Mucosa of stomach (tissue), 1 donor: ENCODE results near the gene PIGX.
A peak's percentile ranks its signal among the peaks of the same experiment; 100 is the strongest.
"Not testable (repeated sequence)": the region's sequence is repeated elsewhere in the genome, so short reads cannot be mapped to it uniquely, and the experiment has no call there.

ENCODE experiments used
- H3K27me3 ChIP-seq: one replicate; pipeline ENCODE4 v1.7.0; 2013; ENCODE audit warnings: mild to moderate bottlenecking, low read length; ENCODE audit not compliant: control insufficient read depth, insufficient read depth
- H3K36me3 ChIP-seq: one replicate; pipeline ENCODE4 v1.7.0; 2013; ENCODE audit warnings: low read length; ENCODE audit not compliant: control insufficient read depth, insufficient read depth
- H3K4me1 ChIP-seq: one replicate; pipeline ENCODE4 v1.7.0; 2013; ENCODE audit warnings: mild to moderate bottlenecking, low read length; ENCODE audit not compliant: control insufficient read depth, insufficient read depth
- H3K4me3 ChIP-seq: one replicate; pipeline ENCODE4 v1.7.0; 2013; ENCODE audit warnings: low read length
- H3K9ac ChIP-seq: one replicate; pipeline ENCODE4 v1.7.0; 2013; ENCODE audit warnings: mild to moderate bottlenecking, low read length, moderate library complexity
- H3K9me3 ChIP-seq: one replicate; pipeline ENCODE4 v1.7.0; 2013; ENCODE audit warnings: mild to moderate bottlenecking, low read length, moderate library complexity; ENCODE audit not compliant: control insufficient read depth
- donor health status: Pancreatic carcinoma.

PIGX gene

DNA sequence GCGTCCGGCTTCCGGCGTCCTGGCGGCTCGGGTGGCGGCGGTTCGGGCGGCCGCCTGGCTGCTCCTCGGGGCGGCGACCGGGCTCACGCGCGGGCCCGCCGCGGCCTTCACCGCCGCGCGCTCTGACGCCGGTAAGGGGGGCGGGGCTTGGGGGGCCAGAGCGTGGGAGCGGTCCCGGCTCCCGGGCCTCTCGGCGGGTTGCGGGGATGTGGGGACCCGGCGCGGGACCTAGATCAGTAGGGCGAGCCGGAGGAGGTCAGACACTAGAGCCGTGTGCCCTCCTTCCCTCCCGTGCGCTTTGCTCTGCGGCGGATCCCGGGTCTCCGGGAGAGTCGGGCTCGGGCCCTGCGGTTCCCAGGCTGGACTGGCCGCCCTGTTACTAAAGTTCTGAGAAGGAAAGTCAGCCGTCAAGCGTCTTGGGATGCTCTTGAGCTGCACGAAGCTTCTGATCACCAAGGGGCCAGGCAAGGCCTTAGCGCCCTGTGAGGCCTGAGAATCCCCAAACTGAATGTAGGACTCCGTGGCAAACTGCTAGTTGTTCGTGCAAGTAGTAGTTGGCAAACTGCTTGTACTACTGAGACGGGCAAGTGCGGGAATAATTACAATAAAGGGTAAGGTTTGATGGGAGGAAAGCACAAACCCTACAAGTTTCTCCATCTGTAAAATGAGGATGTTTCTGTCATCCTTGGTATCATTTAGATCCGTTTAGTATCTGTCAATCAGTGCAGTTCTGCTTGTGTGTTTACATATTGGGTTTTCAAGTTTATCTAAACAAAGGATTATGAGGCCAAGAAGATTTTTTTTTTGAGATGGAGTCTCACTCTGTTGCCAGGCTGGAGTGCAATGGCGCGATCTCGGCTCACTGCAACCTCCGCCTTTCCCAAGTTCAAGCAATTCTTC lies 587 bp downstream of the PIGX start:
- peaks cover 12% of the 10 kb centered on the region for H3K4me1 ChIP-seq
- H3K27me3 ChIP-seq, result no peaks in the 10 kb centered on the region
- H3K36me3 ChIP-seq, result no peaks in the 10 kb centered on the region
- H3K9me3 ChIP-seq, result no peaks in the 10 kb centered on the region
- H3K4me3 ChIP-seq, result peak overlapping the region; percentile 67
- H3K9ac ChIP-seq, result peak overlapping the region; percentile 60

- H3K9me3 ChIP-seq, H3K36me3 ChIP-seq, H3K4me1 ChIP-seq, H3K27me3 ChIP-seq, H3K9ac ChIP-seq, H3K4me3 ChIP-seq: not testable (repeated sequence)
Observed at GRCh38 chr3:196717162-196717561, 5.0 kb downstream of the PIGX start.

DNA sequence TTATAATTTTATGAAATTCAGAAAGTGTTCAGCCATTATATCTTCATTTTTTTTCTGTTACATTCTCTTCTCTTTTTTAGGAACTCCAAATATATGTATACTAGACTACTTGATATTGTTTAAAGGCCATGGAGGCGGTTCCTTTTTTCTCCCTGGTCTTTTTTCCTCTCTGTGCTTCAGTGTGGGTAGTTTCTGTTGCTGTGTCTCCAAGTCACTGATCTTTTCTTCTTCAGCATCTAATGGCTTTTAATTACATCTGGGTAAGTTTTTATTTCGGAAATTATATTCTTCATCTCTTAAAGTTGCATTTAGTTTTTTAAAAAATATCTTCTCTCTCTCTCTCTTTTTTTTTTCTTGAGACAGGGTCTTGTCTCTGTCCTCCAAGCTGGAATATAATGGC lies 8.9 kb downstream of the PIGX start:
- Histone ChIP-seq H3K4me3 (no peak overlapping the region), H3K36me3 (no peaks in the 10 kb centered on the region), H3K9ac (no peak overlapping the region), H3K4me1 (no peaks in the 10 kb centered on the region), H3K27me3 (no peaks in the 10 kb centered on the region), H3K9me3 (no peaks in the 10 kb centered on the region)

DNA sequence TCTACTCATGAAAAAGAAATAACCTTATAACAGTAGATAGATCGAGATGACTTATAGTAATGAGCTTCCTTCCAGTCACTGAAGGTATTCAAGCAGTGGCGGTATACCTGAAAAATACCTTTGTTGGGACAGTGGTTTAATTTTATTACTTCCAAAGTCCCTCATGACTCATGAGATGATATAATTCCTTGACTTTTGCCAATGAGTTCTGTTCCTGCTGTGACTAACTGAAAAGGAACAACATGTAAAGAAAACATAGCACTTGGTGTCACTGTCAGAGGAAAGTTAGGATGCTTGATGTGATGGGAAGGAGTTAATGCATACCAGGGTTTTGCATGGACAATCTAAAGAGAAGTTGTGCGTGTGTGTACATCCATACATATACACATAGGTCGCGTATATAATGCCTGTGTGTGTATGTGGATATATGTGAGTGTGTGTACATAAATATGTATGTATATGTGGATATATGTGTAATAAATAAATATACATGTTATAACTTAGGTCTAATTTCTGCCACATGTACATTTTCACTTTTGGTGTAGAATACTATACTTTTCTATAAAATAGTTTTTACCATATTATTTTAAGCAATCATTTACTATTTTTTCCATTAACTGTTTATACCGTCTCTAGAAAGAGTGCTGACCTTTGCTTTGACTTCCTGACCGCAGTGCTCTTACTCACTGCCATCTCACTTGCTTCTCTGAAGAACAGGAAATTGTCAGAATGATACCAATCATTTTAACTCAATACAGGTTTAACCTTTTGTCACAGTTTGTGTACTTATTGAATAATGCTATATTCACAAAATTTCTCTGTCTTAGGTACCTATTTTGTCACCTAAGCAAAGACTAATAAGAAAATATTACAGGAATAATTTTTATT lies 14.9 kb downstream of the PIGX start:
- Histone ChIP-seq H3K9me3 (no peaks in the 10 kb centered on the region), H3K36me3 (no peaks in the 10 kb centered on the region), H3K4me1 (no peaks in the 10 kb centered on the region), H3K27me3 (no peaks in the 10 kb centered on the region), H3K9ac (no peak overlapping the region), H3K4me3 (no peak overlapping the region)

- no peaks in the 10 kb centered on the region for H3K36me3 ChIP-seq
- no peaks in the 10 kb centered on the region for H3K4me1 ChIP-seq
- H3K9ac ChIP-seq, result no peak overlapping the region
- no peak overlapping the region for H3K4me3 ChIP-seq
- no peaks in the 10 kb centered on the region for H3K9me3 ChIP-seq
- no peaks in the 10 kb centered on the region for H3K27me3 ChIP-seq
Observed at GRCh38 chr3:196735751-196736150, 23.6 kb downstream of the PIGX start.

- Histone ChIP-seq H3K36me3 (no peaks in the 10 kb centered on the region), H3K4me1 (peaks cover 9% of the 10 kb centered on the region), H3K9me3 (no peaks in the 10 kb centered on the region), H3K27me3 (no peaks in the 10 kb centered on the region), H3K4me3 (no peak overlapping the region), H3K9ac (no peak overlapping the region)
Observed at GRCh38 chr3:196736670-196737374, 24.6 kb downstream of the PIGX start.

- Histone ChIP-seq H3K4me3 (no peak overlapping the region), H3K9me3 (no peaks in the 10 kb centered on the region), H3K27me3 (no peaks in the 10 kb centered on the region), H3K4me1 (peaks cover 13% of the 10 kb centered on the region), H3K36me3 (no peaks in the 10 kb centered on the region), H3K9ac (no peak overlapping the region)
Observed at GRCh38 chr3:196737655-196738054, 25.5 kb downstream of the PIGX start.

GRCh38 chr3:196739671-196740480 lies 27.7 kb downstream of the PIGX start, which contains the start of gene PAK2:
Gene PAK2 (plus strand): TSS chr3:196739857. CDS start chr3:196782647, 42,790 bp downstream.
- H3K4me3 ChIP-seq, result peak within 1 kb of the TSS; percentile 60
- no peaks in the 10 kb centered on the region for H3K36me3 ChIP-seq
- peaks cover 13% of the 10 kb centered on the region for H3K4me1 ChIP-seq
- H3K9me3 ChIP-seq, result no peaks in the 10 kb centered on the region
- H3K9ac ChIP-seq, result peak within 1 kb of the TSS; percentile 91
- H3K27me3 ChIP-seq, result no peaks in the 10 kb centered on the region

DNA sequence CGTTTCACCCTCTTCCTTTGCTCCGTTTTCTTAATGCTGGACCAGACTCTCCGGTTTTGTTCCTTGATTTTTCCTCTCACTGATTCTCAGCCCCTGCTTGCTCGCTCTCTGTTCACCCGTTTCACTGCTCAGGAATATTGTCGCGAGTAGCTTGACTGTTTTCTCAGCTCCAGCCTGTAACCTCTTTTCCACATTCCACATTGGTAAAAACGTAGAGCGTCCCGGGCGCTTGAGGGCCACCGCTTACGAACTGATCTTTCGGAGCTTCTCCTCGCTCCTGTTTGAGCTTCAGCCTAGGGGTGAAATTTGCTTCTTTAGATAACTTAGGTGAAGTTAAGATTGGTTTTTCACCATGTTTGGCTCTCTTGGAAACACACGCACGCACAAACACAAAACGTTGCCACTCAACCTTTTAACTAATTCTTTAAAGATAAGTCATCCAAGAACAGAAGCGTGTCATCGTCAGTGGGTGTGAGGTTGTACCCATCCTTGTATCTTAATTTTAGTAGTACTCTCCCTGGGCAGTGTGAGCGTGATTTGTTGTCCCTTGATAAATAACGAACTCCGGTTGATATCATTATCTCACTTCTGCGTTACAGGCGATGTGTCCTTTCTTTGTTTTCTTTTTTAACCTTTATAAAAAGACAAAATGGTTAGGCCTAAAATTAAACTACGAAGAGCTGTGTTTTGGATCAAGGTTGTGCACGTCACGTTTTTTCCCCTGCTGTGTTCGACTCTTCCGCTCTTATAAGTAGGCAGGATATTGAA lies 28.5 kb downstream of the PIGX start:
- Histone ChIP-seq H3K4me1 (peaks cover 13% of the 10 kb centered on the region), H3K9me3 (no peaks in the 10 kb centered on the region), H3K4me3 (peak overlapping the region; percentile 60), H3K27me3 (no peaks in the 10 kb centered on the region), H3K9ac (peak overlapping the region; percentile 91), H3K36me3 (no peaks in the 10 kb centered on the region)

DNA sequence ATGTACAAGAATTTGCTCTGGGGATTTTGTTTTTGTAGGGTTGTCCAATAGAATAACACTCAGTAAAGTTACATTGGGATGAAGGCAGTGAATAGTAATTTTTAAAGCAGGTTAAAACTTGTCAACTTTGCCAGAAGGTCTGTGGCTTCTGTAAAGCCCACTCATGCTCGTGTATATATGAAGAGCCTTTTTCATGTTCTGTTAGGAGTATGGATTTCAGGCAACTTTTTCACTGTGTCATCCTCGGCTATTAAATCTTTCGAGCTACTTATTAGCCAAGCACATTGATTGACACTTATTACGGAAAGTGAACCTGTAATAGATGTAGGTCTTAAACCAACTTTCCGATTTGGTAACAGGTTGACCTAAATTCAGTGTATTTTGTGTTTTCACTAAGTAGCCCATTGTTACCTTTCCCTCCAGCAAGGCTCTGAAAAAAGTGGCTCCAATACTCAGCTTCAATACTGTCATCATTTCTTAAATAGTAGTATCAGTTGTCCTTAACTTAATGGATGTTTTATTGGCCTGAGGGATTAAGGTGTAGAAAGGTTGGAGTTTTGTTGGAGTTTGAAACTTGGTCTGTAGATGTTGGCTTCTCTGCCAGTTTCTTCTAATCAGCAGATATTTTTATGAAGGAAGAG lies 29.2 kb downstream of the PIGX start:
- Histone ChIP-seq H3K27me3 (no peaks in the 10 kb centered on the region), H3K9ac (peak overlapping the region; percentile 91), H3K4me3 (peak overlapping the region; percentile 60), H3K9me3 (no peaks in the 10 kb centered on the region), H3K4me1 (peaks cover 13% of the 10 kb centered on the region), H3K36me3 (no peaks in the 10 kb centered on the region)
